ENCODE results near the gene GFPT1. TPM values are rescaled to one million over a fixed set of nuclear protein-coding genes. Genes with fewer than 3 reads are reported as not detected.

The GFPT1 gene
- total and polyA plus RNA-seq, 7 experiments from 2014 or later, result 8.4 to 29.8 (median 15.6) TPM

GRCh38 chr2:69285379-69285894, 101.6 kb downstream of the GFPT1 start:
- POLR2A ChIA-PET, result no interaction called here
- intact Hi-C loops (cut with micrococcal nuclease), result no loop called here
- H3K27ac Mint-ChIP-seq, result no peak overlapping the region

DNA sequence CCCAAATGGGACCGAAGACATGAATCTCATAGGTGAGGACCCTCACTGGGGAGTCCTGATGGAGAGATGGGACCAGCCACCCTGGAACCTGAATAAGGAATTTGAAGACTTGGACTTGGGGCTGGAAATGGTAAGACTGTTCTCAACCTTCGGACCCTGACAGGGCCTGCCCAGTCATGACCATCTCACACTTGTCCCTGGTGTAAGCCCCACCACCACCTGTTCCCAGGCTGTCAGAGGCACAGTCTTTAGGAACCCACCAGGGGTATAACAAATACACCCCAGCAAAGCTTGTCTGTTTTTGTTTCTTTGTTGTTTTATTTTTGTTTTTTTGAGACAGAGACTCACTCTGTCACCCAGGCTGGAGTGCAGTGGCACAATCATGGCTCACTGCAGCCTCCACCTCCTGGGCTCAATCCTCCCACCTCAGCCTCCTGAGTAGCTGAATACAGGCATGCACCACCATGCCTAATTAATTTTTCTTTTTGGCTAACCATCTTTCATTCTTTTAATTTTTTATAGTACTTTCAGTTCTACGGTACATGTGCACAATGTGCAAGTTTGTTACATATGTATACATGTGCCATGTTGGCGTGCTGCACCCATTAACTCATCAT, 106.1 kb downstream of the GFPT1 start:
- Histone ChIP-seq H3K9me3 (ENCODE audit: control insufficient read depth in 2 of 3, low read length in 3 of 3) (no peaks in the 10 kb centered on the region), H3K4me3 (ENCODE audit: low read length) (no peak overlapping the region), H3K27me3 (ENCODE audit: control insufficient read depth in 2 of 2, insufficient read depth in 2 of 2, low read length in 2 of 2) (no peaks in the 10 kb centered on the region), H3K27ac (ENCODE audit: low read depth, low read length) (no peak overlapping the region), H3K36me3 (ENCODE audit: control insufficient read depth in 2 of 3, insufficient read depth in 3 of 3, low read length in 3 of 3) (no peaks in the 10 kb centered on the region), H3K4me1 (ENCODE audit: control insufficient read depth in 2 of 2, insufficient read depth in 2 of 2, low read length in 2 of 2) (no peaks in the 10 kb centered on the region)
- POLR2A ChIA-PET, result no interaction called here
- intact Hi-C loops (cut with micrococcal nuclease), result no loop called here
- peaks cover 3 to 29% (median 15%) of the 10 kb centered on the region in 5 donors for H3K27me3 Mint-ChIP-seq
- CTCF ChIA-PET, result interaction anchor here (0.7 kb wide), 1 partner anchor 685 kb away, joined by 3 read pairs; no protein-coding TSS in a partner anchor
- H3K4me3 Mint-ChIP-seq, result no peak overlapping the region
- no peaks in the 10 kb centered on the region for H3K4me1 Mint-ChIP-seq
- no peaks in the 10 kb centered on the region for H3K36me3 Mint-ChIP-seq
- no peak for DNase-seq
- peaks cover 0 to 4% (median 0%) of the 10 kb centered on the region in 11 donors for H3K9me3 Mint-ChIP-seq
- no peak for ATAC-seq
- H3K27ac Mint-ChIP-seq, result no peak overlapping the region

More at GRCh38 chr2:69285379-69285894, 101.6 kb downstream of the GFPT1 start:
- H3K9me3 Mint-ChIP-seq, result peaks cover 0 to 3% (median 0%) of the 10 kb centered on the region in 11 donors
- Histone ChIP-seq H3K27me3 (ENCODE audit: control insufficient read depth in 2 of 2, insufficient read depth in 2 of 2, low read length in 2 of 2) (no peaks in the 10 kb centered on the region), H3K27ac (ENCODE audit: low read depth, low read length) (no peak overlapping the region), H3K9me3 (ENCODE audit: control insufficient read depth in 2 of 3, low read length in 3 of 3) (no peaks in the 10 kb centered on the region), H3K36me3 (ENCODE audit: control insufficient read depth in 2 of 3, insufficient read depth in 3 of 3, low read length in 3 of 3) (no peaks in the 10 kb centered on the region), H3K4me1 (ENCODE audit: control insufficient read depth in 2 of 2, insufficient read depth in 2 of 2, low read length in 2 of 2) (no peaks in the 10 kb centered on the region), H3K4me3 (ENCODE audit: low read length) (no peak overlapping the region)
- DNase-seq (no peak), ATAC-seq (no peak)
- H3K27me3 Mint-ChIP-seq, result peaks cover 3 to 25% (median 9%) of the 10 kb centered on the region in 5 donors
- H3K4me1 Mint-ChIP-seq, result no peaks in the 10 kb centered on the region
- no peaks in the 10 kb centered on the region for H3K36me3 Mint-ChIP-seq
- H3K4me3 Mint-ChIP-seq, result no peak overlapping the region
- CTCF ChIA-PET, result interaction anchor here (0.6 kb wide), 1 partner anchor 448 kb away, joined by 3 read pairs; no protein-coding TSS in a partner anchor

GRCh38 chr2:69279931-69280681, 106.9 kb downstream of the GFPT1 start:
- DNase-seq, result no peak
- no peak for ATAC-seq
- ChIA-PET POLR2A (no interaction called here), CTCF (no interaction called here)
- no peak overlapping the region for H3K27ac ChIP-seq (ENCODE audit: low read depth, low read length)
- intact Hi-C loops (cut with micrococcal nuclease), result no loop called here
- H3K36me3 Mint-ChIP-seq, result no peaks in the 10 kb centered on the region
- peaks cover 3 to 36% (median 23%) of the 10 kb centered on the region in 5 donors for H3K27me3 Mint-ChIP-seq
- H3K9me3 Mint-ChIP-seq, result peaks cover 0 to 4% (median 0%) of the 10 kb centered on the region in 11 donors
- H3K27me3 ChIP-seq (ENCODE audit: control insufficient read depth in 2 of 2, insufficient read depth in 2 of 2, low read length in 2 of 2), result no peaks in the 10 kb centered on the region
- no peaks in the 10 kb centered on the region for H3K9me3 ChIP-seq (ENCODE audit: control insufficient read depth in 2 of 3, low read length in 3 of 3)
- no peak overlapping the region for H3K27ac Mint-ChIP-seq
- no peak overlapping the region for H3K4me3 Mint-ChIP-seq
- H3K36me3 ChIP-seq (ENCODE audit: control insufficient read depth in 2 of 3, insufficient read depth in 3 of 3, low read length in 3 of 3), result no peaks in the 10 kb centered on the region
- H3K4me1 ChIP-seq (ENCODE audit: control insufficient read depth in 2 of 2, insufficient read depth in 2 of 2, low read length in 2 of 2), result no peaks in the 10 kb centered on the region
- no peak overlapping the region for H3K4me3 ChIP-seq (ENCODE audit: low read length)
- H3K4me1 Mint-ChIP-seq, result no peaks in the 10 kb centered on the region

GRCh38 chr2:69279211-69279610, 107.8 kb downstream of the GFPT1 start:
- ChIA-PET POLR2A (no interaction called here), CTCF (no interaction called here)
- intact Hi-C loops (cut with micrococcal nuclease), result no loop called here

GRCh38 chr2:69278366-69278765, 108.7 kb downstream of the GFPT1 start:
- H3K9me3 ChIP-seq (ENCODE audit: control insufficient read depth in 2 of 3, low read length in 3 of 3), result no peaks in the 10 kb centered on the region
- Mint-ChIP-seq H3K4me1 (peaks cover 0 to under 1% (median 0%) of the 10 kb centered on the region in 7 donors), H3K27me3 (peaks cover 16 to 45% (median 37%) of the 10 kb centered on the region in 5 donors), H3K27ac (no peak overlapping the region), H3K36me3 (no peaks in the 10 kb centered on the region), H3K9me3 (peaks cover 0 to 4% (median 0%) of the 10 kb centered on the region in 11 donors), H3K4me3 (no peak overlapping the region)
- no peak overlapping the region for H3K27ac ChIP-seq (ENCODE audit: low read depth, low read length)
- no peak for DNase-seq
- POLR2A ChIA-PET, result no interaction called here
- H3K4me1 ChIP-seq (ENCODE audit: control insufficient read depth in 2 of 2, insufficient read depth in 2 of 2, low read length in 2 of 2), result no peaks in the 10 kb centered on the region
- intact Hi-C loops (cut with micrococcal nuclease), result no loop called here
- CTCF ChIA-PET, result no interaction called here
- ATAC-seq, result no peak
- H3K4me3 ChIP-seq (ENCODE audit: low read length), result no peak overlapping the region
- no peaks in the 10 kb centered on the region for H3K27me3 ChIP-seq (ENCODE audit: control insufficient read depth in 2 of 2, insufficient read depth in 2 of 2, low read length in 2 of 2)
- no peaks in the 10 kb centered on the region for H3K36me3 ChIP-seq (ENCODE audit: control insufficient read depth in 2 of 3, insufficient read depth in 3 of 3, low read length in 3 of 3)

More at GRCh38 chr2:69279211-69279610, 107.8 kb downstream of the GFPT1 start:
- ATAC-seq, result no peak
- DNase-seq, result no peak
- H3K4me3 Mint-ChIP-seq, result no peak overlapping the region
- H3K36me3 Mint-ChIP-seq, result no peaks in the 10 kb centered on the region
- no peaks in the 10 kb centered on the region for H3K27me3 ChIP-seq (ENCODE audit: control insufficient read depth in 2 of 2, insufficient read depth in 2 of 2, low read length in 2 of 2)
- H3K4me3 ChIP-seq (ENCODE audit: low read length), result no peak overlapping the region
- H3K4me1 ChIP-seq (ENCODE audit: control insufficient read depth in 2 of 2, insufficient read depth in 2 of 2, low read length in 2 of 2), result no peaks in the 10 kb centered on the region
- H3K9me3 ChIP-seq (ENCODE audit: control insufficient read depth in 2 of 3, low read length in 3 of 3), result no peaks in the 10 kb centered on the region
- peaks cover 0 to 4% (median 0%) of the 10 kb centered on the region in 11 donors for H3K9me3 Mint-ChIP-seq
- H3K36me3 ChIP-seq (ENCODE audit: control insufficient read depth in 2 of 3, insufficient read depth in 3 of 3, low read length in 3 of 3), result no peaks in the 10 kb centered on the region
- H3K27ac Mint-ChIP-seq, result no peak overlapping the region
- H3K4me1 Mint-ChIP-seq, result no peaks in the 10 kb centered on the region
- H3K27ac ChIP-seq (ENCODE audit: low read depth, low read length), result no peak overlapping the region
- H3K27me3 Mint-ChIP-seq, result peaks cover 8 to 37% (median 30%) of the 10 kb centered on the region in 5 donors

- no peak overlapping the region for H3K27ac Mint-ChIP-seq
- CTCF ChIA-PET, result no interaction called here
- no peaks in the 10 kb centered on the region for H3K36me3 Mint-ChIP-seq
- ATAC-seq, result no peak
- Histone ChIP-seq H3K36me3 (ENCODE audit: control insufficient read depth in 2 of 3, insufficient read depth in 3 of 3, low read length in 3 of 3) (no peaks in the 10 kb centered on the region), H3K4me1 (ENCODE audit: control insufficient read depth in 2 of 2, insufficient read depth in 2 of 2, low read length in 2 of 2) (no peaks in the 10 kb centered on the region), H3K9me3 (ENCODE audit: control insufficient read depth in 2 of 3, low read length in 3 of 3) (no peaks in the 10 kb centered on the region), H3K4me3 (ENCODE audit: low read length) (no peak overlapping the region), H3K27me3 (ENCODE audit: control insufficient read depth in 2 of 2, insufficient read depth in 2 of 2, low read length in 2 of 2) (no peaks in the 10 kb centered on the region), H3K27ac (ENCODE audit: low read depth, low read length) (no peak overlapping the region)
- DNase-seq, result no peak
- H3K4me1 Mint-ChIP-seq, result peaks cover 0 to 4% (median 0%) of the 10 kb centered on the region in 7 donors
- H3K9me3 Mint-ChIP-seq, result peaks cover 0 to 4% (median 0%) of the 10 kb centered on the region in 11 donors
- intact Hi-C loops (cut with micrococcal nuclease), result no loop called here
- peaks cover 33 to 50% (median 38%) of the 10 kb centered on the region in 5 donors for H3K27me3 Mint-ChIP-seq
- POLR2A ChIA-PET, result no interaction called here
- no peak overlapping the region for H3K4me3 Mint-ChIP-seq
Observed at GRCh38 chr2:69275490-69275889, 111.5 kb downstream of the GFPT1 start.

Data from naive thymus-derived CD4-positive, alpha-beta T cell (primary cell).